ENCODE results near the gene PAGE2. TPM values are rescaled to one million over a fixed set of nuclear protein-coding genes. Genes with fewer than 3 reads are reported as not detected.

The PAGE2 gene
- total RNA-seq, 1 experiment from 2014 or later = not detected

GRCh38 chrX:55109306-55109705 is 20.5 kb downstream of the PAGE2 start:
- H3K27me3 ChIP-seq (ENCODE audit: insufficient read depth, low read length) = no peaks in the 10 kb centered on the region
- no peaks in the 10 kb centered on the region for H3K36me3 ChIP-seq (ENCODE audit: control insufficient read depth in 1 of 2, insufficient read depth in 2 of 2, low read length in 2 of 2)
- H4K20me1 ChIP-seq (ENCODE audit: insufficient read depth) = no peaks in the 10 kb centered on the region
- TF ChIP-seq POLR2A (IDR thresholded peaks at IDR 0.05; ENCODE audit: borderline replicate concordance, extremely low read depth, insufficient read depth, insufficient read length) (no peak), EZH2phosphoT487 (IDR thresholded peaks at IDR 0.05; ENCODE audit: borderline replicate concordance) (no peak), RAD21 (IDR thresholded peaks at IDR 0.05; ENCODE audit: low read depth) (no peak), TCF7L2 (IDR thresholded peaks at IDR 0.05; ENCODE audit: borderline replicate concordance, extremely low read depth, insufficient read depth, insufficient read length) (no peak), CBX3 (IDR thresholded peaks at IDR 0.05; ENCODE audit: low read depth) (no peak), ZBTB33 (IDR thresholded peaks at IDR 0.05; ENCODE audit: extremely low read depth, insufficient replicate concordance, low read length) (no peak), FOSL1 (IDR thresholded peaks at IDR 0.05; ENCODE audit: low read depth) (no peak)
- DNase-seq (ENCODE audit: low read depth, low spot score) (no peak), ATAC-seq (no peak)
- H3K79me2 ChIP-seq (ENCODE audit: insufficient read depth, low read length) = no peaks in the 10 kb centered on the region
- intact Hi-C loops (cut with micrococcal nuclease) = no loop called here
- ChIA-PET CTCF (no interaction called here), POLR2A (no interaction called here), RAD21 (ENCODE audit: low non-redundant PET in 1 of 2, low total read pairs in 2 of 2, uncharacterized antibody in 2 of 2, unreplicated experiment in 2 of 2) (no interaction called here)
- BruUV-seq (replicated peaks) = no TSS peak
- H3K4me3 ChIP-seq (replicated peaks in 1 of 2; ENCODE audit: low read depth in 1 of 2, low read length in 2 of 2) = no peak overlapping the region
- no peaks in the 10 kb centered on the region for H3K9me3 ChIP-seq (ENCODE audit: control insufficient read depth in 1 of 2, insufficient read depth in 1 of 2, low read depth in 1 of 2, low read length in 2 of 2)
- no peak overlapping the region for H2AFZ ChIP-seq (ENCODE audit: low read depth, low read length, poor library complexity, severe bottlenecking)
- H3K9ac ChIP-seq (ENCODE audit: low read length) = no peak overlapping the region
- H3K4me1 ChIP-seq (ENCODE audit: control insufficient read depth in 1 of 2, insufficient read depth in 2 of 2, low read length in 2 of 2) = no peaks in the 10 kb centered on the region
- no peak overlapping the region for H3K27ac ChIP-seq (ENCODE audit: low read depth, low read length)
- H3K9me2 ChIP-seq (ENCODE audit: insufficient read depth) = no peaks in the 10 kb centered on the region
- no peak overlapping the region for H3K4me2 ChIP-seq (ENCODE audit: low read length)

- ChIA-PET CTCF (no interaction called here), RAD21 (ENCODE audit: low non-redundant PET in 1 of 2, low total read pairs in 2 of 2, uncharacterized antibody in 2 of 2, unreplicated experiment in 2 of 2) (no interaction called here), POLR2A (no interaction called here)
- Histone ChIP-seq H3K79me2 (ENCODE audit: insufficient read depth, low read length) (no peaks in the 10 kb centered on the region), H3K4me3 (replicated peaks in 1 of 2; ENCODE audit: low read depth in 1 of 2, low read length in 2 of 2) (no peak overlapping the region), H3K27me3 (ENCODE audit: insufficient read depth, low read length) (no peaks in the 10 kb centered on the region), H3K4me1 (ENCODE audit: control insufficient read depth in 1 of 2, insufficient read depth in 2 of 2, low read length in 2 of 2) (no peaks in the 10 kb centered on the region), H3K9me2 (ENCODE audit: insufficient read depth) (no peaks in the 10 kb centered on the region), H3K36me3 (ENCODE audit: control insufficient read depth in 1 of 2, insufficient read depth in 2 of 2, low read length in 2 of 2) (no peaks in the 10 kb centered on the region), H3K9ac (ENCODE audit: low read length) (no peak overlapping the region), H3K4me2 (ENCODE audit: low read length) (no peak overlapping the region), H3K9me3 (ENCODE audit: control insufficient read depth in 1 of 2, insufficient read depth in 1 of 2, low read depth in 1 of 2, low read length in 2 of 2) (no peaks in the 10 kb centered on the region), H2AFZ (ENCODE audit: low read depth, low read length, poor library complexity, severe bottlenecking) (no peak overlapping the region), H3K27ac (ENCODE audit: low read depth, low read length) (no peak overlapping the region), H4K20me1 (ENCODE audit: insufficient read depth) (no peaks in the 10 kb centered on the region)
- intact Hi-C loops (cut with micrococcal nuclease) = no loop called here
- no peak for DNase-seq (ENCODE audit: low read depth, low spot score)
- ATAC-seq = no peak
- no TSS peak for BruUV-seq (replicated peaks)
- TF ChIP-seq TCF7L2 (IDR thresholded peaks at IDR 0.05; ENCODE audit: borderline replicate concordance, extremely low read depth, insufficient read depth, insufficient read length) (no peak), CBX3 (IDR thresholded peaks at IDR 0.05; ENCODE audit: low read depth) (no peak), CEBPB (IDR thresholded peaks at IDR 0.05; ENCODE audit: low read depth) (no peak), SIN3A (IDR thresholded peaks at IDR 0.05; ENCODE audit: low read depth) (no peak), POLR2AphosphoS5 (IDR thresholded peaks at IDR 0.05; ENCODE audit: low read depth, low read length) (no peak), ATF3 (IDR thresholded peaks at IDR 0.05) (no peak), MAX (IDR thresholded peaks at IDR 0.05) (no peak), YY1 (IDR thresholded peaks at IDR 0.05; ENCODE audit: extremely low read depth, insufficient replicate concordance, low read depth, low read length) (no peak), FOSL1 (IDR thresholded peaks at IDR 0.05; ENCODE audit: low read depth) (no peak), REST (IDR thresholded peaks at IDR 0.05; ENCODE audit: low read depth) (no peak)
Observed at GRCh38 chrX:55111578-55112254, 22.9 kb downstream of the PAGE2 start.
